ENCODE results near the gene ALDH3B2.

ALDH3B2 gene

GRCh38 chr11:67612751-67613150 lies 61.7 kb downstream of the ALDH3B2 start:
- no peak for DNase-seq
